NCI-H748 (cell line): ENCODE results near the gene MPV17L2.

ENCODE experiments used
- DNase-seq: peaks from one replicate; lab custom pipeline; 2025; ENCODE audit not compliant: unreplicated experiment; lab: John Stamatoyannopoulos, UW

Gene MPV17L2

DNA sequence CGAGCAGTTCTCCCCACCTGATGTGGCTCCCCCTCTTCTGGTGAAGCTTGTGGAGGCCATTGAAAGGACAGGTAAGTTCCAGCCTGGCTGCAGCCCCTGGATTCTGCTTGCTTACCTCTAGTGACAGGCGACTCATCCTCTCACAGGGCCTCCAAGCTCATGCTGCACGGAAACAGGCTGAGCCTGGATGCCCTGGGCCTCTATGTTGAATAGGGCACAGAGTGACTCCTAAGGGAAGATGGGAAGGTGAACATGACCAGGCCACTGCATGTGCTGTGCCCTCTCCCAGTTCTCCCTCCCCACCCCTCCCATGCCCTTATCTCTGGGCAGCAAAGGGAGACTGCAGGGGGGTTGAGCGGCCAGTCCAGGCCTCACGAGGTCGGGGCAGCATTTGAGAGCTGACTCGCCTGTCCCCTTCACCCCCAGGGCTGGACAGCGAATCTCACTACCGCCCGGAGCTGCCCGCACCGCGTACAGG is 32.5 kb upstream of the MPV17L2 start:
- DNase-seq = no peak

DNA sequence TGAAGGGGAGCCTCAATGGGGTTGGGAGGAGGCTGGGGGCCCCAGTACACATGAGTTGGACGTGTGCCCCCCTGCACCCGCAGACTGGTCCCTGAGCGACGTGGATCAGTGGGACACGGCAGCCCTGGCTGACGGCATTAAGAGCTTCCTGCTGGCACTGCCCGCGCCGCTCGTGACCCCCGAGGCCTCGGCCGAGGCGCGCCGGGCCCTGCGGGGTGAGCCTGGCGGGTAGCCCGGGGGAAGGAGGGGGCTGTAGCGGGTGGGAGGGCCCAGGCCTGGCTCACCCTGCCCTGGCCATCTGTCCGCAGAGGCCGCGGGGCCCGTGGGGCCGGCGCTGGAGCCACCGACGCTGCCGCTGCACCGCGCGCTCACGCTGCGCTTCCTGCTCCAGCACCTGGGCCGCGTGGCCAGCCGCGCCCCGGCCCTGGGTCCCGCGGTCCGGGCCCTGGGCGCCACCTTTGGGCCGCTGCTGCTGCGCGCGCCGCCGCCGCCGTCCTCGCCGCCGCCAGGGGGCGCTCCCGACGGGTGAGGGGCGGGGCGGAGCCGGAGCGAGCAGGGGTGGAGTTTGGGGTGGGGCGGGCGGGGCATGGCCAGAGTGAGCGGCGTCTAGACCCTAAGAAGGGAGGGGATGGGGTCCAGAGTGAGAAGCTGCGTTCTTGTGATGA is 31.9 kb upstream of the MPV17L2 start:
- DNase-seq = peak; percentile 37

DNA sequence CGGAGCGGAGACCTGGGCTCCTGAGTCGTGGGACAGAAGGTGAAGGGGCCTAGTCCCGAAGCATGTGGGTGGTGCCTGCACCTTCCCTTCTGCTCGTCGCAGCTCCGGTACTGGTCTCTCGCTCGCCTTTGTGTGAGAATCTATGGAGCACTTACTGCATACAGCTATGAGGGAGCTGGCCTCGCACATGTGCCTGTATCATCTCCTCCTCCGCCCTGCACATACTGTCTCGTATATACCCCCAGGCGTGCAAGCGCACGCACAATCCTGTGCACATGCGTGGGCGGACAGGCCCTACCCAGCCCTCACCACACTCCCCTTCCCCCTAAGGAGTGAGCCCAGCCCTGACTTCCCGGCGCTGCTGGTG is 31.4 kb upstream of the MPV17L2 start:
- DNase-seq = no peak

DNA sequence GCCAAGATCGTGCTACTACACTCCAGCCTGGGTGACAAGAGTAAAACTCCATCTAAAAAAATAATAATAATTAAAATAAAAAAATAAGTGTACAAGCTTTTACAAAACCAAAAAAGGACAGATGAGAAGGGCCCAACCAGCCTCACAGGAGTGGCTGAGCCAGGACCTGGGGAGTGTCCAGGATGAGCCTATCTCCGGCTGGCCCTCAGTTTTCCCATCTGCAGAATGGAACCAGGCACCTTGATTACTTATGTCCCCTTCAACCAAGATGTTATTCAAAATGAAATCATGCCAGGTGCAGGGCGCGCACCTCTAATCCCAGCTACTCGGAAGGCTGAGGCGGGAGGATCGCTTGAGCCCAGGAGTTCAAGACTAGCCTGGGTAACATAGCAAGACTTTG is 28.9 kb upstream of the MPV17L2 start:
- DNase-seq = no peak

DNA sequence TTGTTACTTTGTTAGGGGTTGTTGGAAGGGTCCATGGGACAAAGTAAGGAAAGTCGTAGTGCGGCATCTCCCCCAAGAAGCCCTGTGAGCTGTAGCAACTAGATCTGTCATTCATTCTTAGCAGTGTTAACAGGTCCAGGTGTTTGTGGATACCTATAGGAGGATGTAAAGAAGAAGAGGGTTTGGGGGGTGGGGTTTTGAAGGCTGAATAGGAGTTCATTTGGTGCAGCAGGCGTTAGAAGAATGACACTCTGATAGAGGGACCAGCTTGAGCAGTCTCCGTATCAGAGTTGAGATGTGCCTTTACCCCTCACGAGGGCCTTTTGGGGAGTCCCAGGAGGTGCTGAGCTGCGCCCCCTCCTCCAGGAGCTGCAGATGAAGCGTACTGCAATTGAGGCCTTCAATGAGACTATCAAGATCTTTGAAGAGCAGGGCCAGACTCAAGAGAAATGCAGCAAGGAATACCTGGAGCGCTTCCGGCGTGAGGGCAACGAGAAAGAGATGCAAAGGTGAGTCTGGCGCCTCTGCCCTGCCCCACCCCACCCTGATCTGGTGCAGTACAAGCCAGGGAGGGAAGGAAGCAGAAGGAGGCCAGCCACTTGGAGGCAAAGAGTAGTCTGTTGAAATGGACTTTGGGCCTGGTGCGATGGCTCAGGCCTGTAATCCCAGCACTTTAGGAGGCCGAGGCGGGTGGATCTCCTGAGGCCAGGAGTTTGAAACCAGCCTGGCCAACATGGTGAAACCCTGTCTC is 27.0 kb upstream of the MPV17L2 start:
- no peak for DNase-seq

DNA sequence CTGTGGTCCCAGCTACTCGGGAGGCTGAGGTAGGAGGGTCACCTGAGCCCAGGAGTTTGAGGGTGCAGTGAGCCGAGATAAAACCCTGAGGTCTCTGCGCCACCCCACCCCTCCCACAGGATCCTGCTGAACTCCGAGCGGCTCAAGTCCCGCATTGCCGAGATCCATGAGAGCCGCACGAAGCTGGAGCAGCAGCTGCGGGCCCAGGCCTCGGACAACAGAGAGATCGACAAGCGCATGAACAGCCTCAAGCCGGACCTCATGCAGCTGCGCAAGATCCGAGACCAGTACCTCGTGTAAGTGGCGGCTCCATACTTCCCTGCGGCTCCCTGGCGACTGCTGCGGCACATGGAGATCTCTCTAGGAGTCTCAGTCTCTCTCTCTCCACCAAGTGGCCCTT is 26.0 kb upstream of the MPV17L2 start:
- no peak for DNase-seq

DNA sequence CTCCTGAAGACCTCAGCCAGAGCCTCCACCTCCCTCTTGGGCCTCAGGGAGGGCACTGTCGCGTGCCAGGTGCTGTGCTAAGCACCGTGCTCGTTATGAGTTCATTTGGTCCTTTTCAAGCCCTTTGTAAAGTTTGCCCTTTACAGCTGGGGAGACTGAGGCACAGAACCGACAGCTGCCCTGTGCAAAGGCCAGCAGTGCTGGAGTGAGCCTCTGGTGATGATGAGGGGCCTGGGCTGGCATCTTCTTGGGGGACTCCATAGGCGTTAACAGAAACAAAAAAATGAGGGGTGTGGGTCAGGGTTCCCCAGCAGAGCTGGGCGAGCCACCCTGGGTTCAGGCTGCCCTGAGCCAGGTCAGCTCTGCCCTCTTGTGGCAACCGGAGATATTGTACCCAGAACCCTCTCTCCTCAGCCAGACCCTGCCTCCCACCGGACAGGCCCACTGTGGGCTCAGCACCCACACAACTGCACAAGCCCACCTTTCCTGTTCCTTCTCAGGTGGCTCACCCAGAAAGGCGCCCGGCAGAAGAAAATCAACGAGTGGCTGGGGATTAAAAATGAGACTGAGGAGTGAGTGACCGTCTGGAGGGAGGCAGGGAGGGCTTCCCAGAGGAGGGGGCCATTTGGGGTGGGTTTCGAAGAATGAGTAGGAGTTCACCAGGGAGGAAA is 24.9 kb upstream of the MPV17L2 start:
- peak; percentile 12 for DNase-seq

DNA sequence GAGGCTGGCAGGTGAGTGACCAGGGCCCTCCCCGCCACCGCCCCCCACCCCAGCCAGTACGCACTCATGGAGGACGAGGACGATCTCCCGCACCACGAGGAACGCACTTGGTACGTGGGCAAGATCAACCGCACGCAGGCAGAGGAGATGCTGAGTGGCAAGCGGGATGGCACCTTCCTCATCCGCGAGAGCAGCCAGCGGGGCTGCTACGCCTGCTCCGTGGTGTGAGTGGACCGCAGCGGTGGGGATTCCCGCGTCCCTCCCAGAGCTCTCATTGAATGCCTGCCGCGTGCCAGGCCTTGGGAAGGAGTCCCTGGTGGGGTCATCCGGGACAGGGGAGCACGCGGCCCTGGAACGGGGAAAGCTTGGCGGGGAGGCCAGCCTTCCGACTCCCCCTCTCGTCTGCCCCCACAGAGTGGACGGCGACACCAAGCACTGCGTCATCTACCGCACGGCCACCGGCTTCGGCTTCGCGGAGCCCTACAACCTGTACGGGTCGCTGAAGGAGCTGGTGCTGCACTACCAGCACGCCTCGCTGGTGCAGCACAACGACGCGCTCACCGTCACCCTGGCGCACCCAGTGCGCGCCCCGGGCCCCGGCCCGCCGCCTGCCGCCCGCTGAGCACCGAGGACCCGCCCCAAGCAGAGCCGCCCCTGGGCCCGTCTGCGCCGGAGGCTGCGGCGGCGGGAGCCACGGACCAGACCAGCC is 24.2 kb upstream of the MPV17L2 start:
- no peak for DNase-seq

DNA sequence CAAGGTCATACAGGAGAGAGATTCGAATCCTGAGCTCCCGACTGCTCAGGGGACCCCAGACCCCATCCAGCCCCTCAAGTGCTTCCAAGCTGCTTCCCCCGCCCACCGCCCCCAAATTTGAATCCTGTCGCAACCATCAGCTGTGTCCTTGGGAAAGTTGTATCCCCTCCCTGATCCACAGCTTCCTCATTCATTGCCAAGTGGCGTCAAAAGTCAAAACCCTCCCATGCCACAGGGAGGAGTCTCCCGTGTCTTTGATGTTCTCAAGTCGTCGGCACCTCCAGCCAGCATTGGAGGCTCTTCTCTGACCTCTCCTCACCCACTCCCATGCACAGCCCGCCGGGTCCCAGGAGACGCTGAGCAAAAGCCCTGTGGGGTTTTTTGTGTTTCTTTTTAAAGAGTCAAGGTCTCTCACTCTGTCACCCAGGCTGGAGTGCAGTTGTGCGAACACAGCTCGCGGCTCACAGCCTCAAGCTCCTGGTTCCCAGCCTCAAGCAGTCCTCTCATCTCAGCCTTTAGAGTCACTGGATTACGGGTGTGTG is 22.2 kb upstream of the MPV17L2 start:
- no peak for DNase-seq

DNA sequence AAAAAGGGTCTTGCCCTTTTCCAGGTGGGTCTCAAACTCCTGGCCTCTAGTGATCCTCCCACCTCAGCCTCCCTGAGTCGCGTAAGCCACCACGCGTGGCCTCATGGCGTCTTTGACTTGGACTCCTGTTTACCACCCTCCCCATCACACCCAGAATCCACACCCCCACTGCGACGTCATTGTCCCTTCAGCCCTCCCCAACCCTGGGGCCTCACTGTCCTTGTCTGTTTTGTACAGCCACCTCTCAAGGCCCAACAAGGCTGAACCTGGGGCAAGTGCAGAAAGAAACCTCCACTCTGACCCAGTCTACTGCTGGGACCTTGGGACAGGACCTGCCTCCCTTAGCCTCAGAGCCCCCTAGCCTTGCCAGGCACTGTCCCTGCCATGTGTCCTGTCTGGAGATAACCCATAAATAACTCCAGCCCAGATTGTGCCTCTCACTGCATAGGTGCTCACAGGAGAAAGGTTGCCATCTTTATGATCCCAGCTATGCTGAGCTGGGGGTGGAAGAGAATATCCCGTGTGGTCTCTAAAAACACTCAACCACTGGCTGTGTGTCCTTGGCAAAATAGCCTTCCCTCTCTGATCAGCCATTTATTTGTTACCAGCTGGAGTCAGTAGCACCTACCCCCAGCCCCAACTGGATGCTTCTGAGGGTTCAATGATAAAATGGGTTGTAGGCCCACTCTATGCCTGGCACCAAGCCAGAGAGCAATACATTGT is 21.3 kb upstream of the MPV17L2 start:
- no peak for DNase-seq

DNA sequence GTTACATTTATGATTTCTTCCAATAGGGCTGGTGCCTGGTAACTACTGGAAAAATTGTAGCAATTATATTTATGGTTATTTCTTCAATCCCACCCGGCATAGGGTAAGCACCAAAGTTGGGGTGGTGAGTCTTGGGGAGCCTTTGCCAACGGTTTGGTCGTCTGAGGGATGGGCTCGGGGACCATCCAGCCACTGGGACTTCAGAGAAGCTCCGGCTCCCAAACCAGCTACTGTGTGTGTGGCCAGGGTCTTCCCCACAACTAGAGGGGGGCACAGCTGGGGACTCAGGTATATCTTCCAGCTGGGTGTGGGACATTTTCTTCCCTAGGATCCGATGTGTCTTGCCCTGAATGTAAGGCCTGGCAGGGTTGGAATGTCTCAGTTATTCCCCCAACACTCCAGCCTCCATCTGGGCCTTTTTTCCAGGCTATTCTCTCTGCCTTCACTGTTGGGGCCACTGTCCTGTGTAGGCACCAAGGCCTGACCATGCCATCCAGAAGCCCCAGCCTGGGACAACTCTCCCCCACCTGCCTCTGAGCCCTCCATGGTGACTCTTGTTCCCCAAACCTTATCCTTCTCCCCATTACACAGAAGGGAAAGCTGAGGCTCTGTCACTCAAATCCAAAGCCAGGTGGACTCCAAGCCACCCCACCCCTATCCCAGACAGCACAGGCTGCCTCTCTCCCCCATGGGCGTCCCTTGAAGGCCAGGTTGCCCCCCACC is 20.5 kb upstream of the MPV17L2 start:
- no peak for DNase-seq

DNA sequence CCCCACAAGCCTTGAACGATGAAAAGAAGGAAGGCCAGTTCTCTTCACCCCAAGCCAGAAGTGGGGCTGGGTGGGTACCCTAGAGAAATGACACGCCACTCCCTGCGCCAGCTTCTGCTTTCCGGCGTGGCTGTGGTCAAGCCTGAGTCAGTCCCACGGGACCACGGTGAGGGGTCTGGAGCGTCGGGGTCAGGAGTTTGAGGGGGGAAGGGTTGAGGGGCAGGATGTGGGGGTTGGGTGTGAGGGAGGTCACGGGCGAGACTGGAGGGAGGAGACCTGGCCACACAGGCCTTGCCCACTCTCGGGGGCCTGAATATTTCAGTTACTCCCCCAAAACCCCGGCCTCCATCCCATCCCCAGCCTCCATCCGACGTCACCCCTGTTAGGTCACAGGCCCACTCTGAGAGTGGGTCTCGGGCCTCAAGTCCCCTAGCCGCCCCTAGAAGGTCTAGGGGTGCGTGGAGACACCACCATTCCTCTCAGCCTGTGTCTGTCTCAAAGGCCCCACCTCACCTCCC is 19.9 kb upstream of the MPV17L2 start:
- DNase-seq = no peak

DNA sequence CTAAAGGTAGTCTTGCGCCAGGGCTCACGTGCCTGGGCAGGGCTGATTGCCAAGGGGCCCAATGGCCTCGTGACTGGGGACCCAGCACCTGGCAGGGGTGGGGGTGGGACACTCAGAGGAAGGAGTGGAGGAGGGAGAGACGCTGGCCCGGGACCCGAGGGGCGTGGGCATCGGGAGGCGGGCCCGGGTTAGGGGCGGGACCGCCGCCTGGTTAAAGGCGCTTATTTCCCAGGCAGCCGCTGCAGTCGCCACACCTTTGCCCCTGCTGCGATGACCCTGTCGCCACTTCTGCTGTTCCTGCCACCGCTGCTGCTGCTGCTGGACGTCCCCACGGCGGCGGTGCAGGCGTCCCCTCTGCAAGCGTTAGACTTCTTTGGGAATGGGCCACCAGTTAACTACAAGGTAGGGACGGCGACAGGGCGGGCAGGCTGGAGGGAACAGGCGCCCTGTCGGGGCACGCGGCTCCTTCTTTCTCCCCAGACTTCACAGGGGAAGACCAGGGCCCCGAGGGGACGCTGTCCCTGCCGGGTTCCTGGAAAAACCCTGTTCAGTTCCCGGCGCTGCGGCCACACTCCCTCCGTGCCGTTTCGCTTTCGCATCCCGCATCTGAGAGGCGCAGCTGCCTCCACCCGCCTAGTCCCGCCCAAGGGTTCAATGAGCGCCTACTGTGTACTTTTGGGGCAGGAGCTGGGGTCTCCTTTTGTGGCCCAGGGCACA is 19.3 kb upstream of the MPV17L2 start, which contains the start of gene IFI30:
Gene IFI30 (plus strand): TSS at position 242 of the 717 bp plus-strand sequence. CDS start 29 bp downstream, at position 271.
- DNase-seq = peak; percentile 63

DNA sequence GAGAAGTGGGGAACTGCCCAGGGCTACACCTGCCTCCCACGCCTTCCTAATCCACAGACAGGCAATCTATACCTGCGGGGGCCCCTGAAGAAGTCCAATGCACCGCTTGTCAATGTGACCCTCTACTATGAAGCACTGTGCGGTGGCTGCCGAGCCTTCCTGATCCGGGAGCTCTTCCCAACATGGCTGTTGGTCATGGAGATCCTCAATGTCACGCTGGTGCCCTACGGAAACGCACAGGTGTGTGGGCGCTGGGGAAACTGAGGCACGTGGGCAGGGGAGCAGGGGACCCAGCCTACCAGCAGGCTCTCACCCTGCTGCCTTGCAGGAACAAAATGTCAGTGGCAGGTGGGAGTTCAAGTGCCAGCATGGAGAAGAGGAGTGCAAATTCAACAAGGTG is 18.0 kb upstream of the MPV17L2 start:
- DNase-seq = no peak

DNA sequence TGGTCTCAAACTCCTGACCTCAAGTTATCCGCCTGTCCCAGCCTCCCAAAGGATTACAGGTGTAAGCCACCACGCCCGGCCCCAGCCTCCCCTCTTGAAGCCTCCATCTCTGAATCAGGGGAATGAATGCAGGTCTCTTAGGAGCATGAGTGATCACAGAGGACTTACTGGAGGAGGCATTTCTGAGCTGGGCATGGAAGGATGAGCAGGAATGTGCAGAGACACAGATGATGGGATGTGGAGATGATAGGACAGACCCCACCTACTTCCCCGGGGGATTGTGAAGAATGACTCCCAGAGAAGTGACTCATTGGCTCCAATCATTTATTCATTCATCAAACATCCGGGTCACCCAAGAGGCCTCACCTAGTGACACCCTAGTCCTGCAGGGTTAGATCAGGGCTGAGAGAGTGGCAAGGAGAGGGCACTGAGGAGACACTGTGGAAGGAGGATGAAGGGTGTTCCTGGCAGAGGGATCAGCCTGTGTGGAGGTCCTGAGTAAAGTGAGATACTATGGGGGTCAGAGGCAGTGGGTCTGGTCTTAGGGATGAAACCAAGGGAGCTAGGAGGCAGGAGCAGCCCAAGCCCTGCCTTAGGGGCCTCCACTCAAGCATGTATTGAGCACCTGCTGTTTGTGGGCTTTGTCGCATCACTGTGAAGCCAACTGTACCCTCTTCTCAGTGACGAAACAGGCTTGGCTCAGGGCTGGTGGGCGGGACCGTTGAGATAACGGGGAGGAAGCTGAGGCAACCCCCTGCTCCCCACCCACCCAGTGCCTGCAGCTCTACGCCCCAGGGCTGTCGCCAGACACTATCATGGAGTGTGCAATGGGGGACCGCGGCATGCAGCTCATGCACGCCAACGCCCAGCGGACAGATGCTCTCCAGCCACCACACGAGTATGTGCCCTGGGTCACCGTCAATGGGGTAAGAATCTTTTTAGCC is 16.4 kb upstream of the MPV17L2 start:
- no peak for DNase-seq

DNA sequence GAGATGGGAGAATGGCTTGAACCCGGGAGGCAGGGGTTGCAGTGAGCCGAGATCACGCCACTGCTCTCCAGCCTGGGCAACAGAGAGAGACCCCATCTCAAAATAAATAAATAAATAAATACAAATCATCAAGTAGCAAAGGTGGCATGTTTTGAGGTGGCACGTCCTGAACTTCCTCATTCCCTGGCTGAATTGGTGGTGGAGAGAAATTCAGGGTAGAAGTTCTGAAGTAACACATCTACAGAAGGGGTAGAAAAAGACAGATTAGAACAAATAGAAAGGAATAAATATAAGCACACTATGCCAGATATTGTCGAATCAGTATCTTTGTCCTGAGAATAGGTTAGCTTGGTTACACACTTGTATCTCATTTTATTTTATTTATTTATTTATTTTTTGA is 13.1 kb upstream of the MPV17L2 start:
- DNase-seq = no peak

DNA sequence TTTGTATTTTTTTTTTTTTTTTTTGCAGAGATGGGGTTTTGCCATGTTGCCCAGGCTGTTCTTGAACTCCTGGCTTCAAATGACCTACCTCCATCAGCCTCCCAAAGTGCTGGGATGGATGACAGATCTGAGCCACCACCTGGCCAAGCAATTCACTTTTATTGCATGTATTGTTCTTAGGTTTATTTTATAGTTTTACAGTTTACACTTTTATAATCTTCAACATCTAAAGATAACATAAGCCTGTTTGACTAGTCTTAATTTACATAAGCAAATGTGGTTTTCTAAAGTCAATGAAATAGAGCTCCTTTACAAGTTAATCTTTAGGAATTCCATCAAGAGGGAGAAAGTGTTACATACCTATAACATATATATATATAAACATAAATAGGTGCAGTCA is 9.5 kb upstream of the MPV17L2 start:
- no peak for DNase-seq

DNA sequence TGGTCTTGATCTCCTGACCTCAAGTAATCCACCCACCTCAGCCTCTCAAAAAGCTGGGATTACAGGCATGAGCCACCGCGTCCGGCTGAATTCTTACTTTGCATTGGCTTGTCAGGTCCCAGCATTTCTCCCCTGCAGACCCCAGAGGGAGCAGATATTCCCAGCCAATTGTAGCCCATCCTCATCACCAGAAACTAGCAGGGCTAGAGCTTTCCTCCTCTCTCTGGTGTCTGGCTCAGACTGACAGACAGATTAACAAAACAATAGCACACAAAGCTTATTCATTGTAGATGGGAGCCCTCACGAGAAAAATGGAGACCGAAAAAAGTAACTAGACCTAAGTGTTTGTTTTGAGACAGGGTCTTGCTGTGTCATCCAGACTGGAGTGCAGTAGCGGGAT is 7.5 kb upstream of the MPV17L2 start:
- no peak for DNase-seq
